ENCODE data around the gene AFF1. TPM values are rescaled to one million over a fixed set of nuclear protein-coding genes. Genes with fewer than 3 reads are reported as not detected.

Gene AFF1
- total RNA-seq, 1 experiment from 2014 or later, result 52.8 TPM

DNA sequence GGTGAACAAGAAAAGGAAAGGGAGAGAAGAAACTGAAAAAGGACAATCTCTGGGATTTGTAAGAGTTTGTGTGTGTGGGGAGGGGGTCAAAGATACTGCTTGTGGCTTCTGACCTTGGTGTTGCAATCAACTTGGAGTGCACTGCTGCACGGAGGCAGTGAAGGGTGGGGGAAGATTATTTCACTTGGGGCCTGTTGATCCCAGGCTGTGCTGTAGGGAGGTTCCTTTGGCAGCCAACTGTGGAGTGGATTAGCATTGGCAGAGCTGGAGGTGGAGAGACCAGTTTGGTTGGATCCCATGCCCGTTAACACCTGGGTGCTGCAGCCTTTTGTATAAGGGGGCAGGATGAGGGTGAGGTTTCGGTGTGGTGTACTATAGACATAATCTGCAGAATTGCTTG is 38.2 kb downstream of the AFF1 start:
- H3K4me2 ChIP-seq, result peak overlapping the region; percentile 64
- peaks cover 10% of the 10 kb centered on the region for H3F3A ChIP-seq (ENCODE audit: insufficient read depth, low read depth)
- no peaks in the 10 kb centered on the region for H3K9me2 ChIP-seq (ENCODE audit: insufficient read depth)
- 0 out of 2 replicates have a peak, but pooled peaks cover 13% of the 10 kb centered on the region for H3K79me2 ChIP-seq (ENCODE audit: low read depth)
- peak; percentile 66 to 69 for DNase-seq
- H3K4me1 ChIP-seq (replicated peaks; ENCODE audit: insufficient read depth), result peaks cover 29% of the 10 kb centered on the region
- H4K20me1 ChIP-seq (ENCODE audit: insufficient read depth), result no peaks in the 10 kb centered on the region
- H3K9me3 ChIP-seq (ENCODE audit: insufficient read depth, low read depth), result no peaks in the 10 kb centered on the region
- TF ChIP-seq EZH2 (IDR thresholded peaks at IDR 0.05; ENCODE audit: low read depth), result no peak
- TF ChIP-seq, protein P1, sequence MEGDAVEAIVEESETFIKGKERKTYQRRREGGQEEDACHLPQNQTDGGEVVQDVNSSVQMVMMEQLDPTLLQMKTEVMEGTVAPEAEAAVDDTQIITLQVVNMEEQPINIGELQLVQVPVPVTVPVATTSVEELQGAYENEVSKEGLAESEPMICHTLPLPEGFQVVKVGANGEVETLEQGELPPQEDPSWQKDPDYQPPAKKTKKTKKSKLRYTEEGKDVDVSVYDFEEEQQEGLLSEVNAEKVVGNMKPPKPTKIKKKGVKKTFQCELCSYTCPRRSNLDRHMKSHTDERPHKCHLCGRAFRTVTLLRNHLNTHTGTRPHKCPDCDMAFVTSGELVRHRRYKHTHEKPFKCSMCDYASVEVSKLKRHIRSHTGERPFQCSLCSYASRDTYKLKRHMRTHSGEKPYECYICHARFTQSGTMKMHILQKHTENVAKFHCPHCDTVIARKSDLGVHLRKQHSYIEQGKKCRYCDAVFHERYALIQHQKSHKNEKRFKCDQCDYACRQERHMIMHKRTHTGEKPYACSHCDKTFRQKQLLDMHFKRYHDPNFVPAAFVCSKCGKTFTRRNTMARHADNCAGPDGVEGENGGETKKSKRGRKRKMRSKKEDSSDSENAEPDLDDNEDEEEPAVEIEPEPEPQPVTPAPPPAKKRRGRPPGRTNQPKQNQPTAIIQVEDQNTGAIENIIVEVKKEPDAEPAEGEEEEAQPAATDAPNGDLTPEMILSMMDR (conservative IDR thresholded peaks at IDR 0.05), result no peak
- intact Hi-C loops (cut with micrococcal nuclease; ENCODE audit: unreplicated experiment), result loop anchor here (5.0 kb wide), 1 partner anchor 36 kb away; the partner anchor contains the start of gene AFF1
- no TSS peak for BruUV-seq (replicated peaks)
- H2AFZ ChIP-seq, result no peak overlapping the region
- no peak overlapping the region for H3K4me3 ChIP-seq
- ChIA-PET POLR2A (ENCODE audit: unreplicated experiment) (interaction anchor here (0.6 to 0.8 kb wide), 3 partner anchors 33 to 146 kb away, joined by 7 to 11 read pairs (median 10); no protein-coding TSS in a partner anchor), CTCF (no interaction called here)
- H3K27ac ChIP-seq, result peak overlapping the region; percentile 43
- H3K36me3 ChIP-seq (ENCODE audit: low read depth), result no peaks in the 10 kb centered on the region
- no peaks in the 10 kb centered on the region for H3K27me3 ChIP-seq (ENCODE audit: insufficient read depth, low read depth)

DNA sequence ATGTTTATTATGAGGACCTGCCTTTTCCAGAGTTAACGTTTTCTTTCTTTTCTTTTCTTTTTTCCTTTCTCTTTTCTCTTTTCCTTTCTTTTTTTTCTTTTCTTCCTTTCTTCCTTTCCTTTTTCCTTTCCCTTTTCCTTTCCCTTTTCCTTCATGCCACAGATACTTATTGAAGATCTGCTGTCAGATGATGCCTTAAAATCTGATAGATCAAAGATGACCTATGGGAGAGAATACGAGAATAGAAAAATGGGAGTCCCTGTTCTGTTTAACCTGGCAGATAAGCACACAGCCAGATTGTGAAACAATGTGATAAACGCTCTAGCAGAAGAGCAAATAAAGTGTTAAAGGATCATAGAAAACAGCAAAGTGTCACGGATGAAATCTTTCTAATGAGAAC is 38.9 kb downstream of the AFF1 start:
- H3K4me3 ChIP-seq, result no peak overlapping the region
- no peaks in the 10 kb centered on the region for H3K9me3 ChIP-seq (ENCODE audit: insufficient read depth, low read depth)
- H3F3A ChIP-seq (ENCODE audit: insufficient read depth, low read depth), result peaks cover 10% of the 10 kb centered on the region
- intact Hi-C loops (cut with micrococcal nuclease; ENCODE audit: unreplicated experiment), result loop anchor here (5.0 kb wide), 1 partner anchor 36 kb away; the partner anchor contains the start of gene AFF1
- H3K27me3 ChIP-seq (ENCODE audit: insufficient read depth, low read depth), result no peaks in the 10 kb centered on the region
- no peak for TF ChIP-seq EZH2 (IDR thresholded peaks at IDR 0.05; ENCODE audit: low read depth)
- TF ChIP-seq, protein P1 (conservative IDR thresholded peaks at IDR 0.05), result no peak
- H4K20me1 ChIP-seq (ENCODE audit: insufficient read depth), result no peaks in the 10 kb centered on the region
- H2AFZ ChIP-seq, result no peak overlapping the region
- ChIA-PET CTCF (no interaction called here), POLR2A (ENCODE audit: unreplicated experiment) (interaction anchor here (0.5 to 0.6 kb wide), 2 partner anchors 37 to 39 kb away, joined by 3 to 11 read pairs; no protein-coding TSS in a partner anchor)
- peaks cover 29% of the 10 kb centered on the region for H3K4me1 ChIP-seq (replicated peaks; ENCODE audit: insufficient read depth)
- H3K79me2 ChIP-seq (ENCODE audit: low read depth), result peaks cover 17% of the 10 kb centered on the region; the same call in 1 of the 2 replicates
- H3K9me2 ChIP-seq (ENCODE audit: insufficient read depth), result no peaks in the 10 kb centered on the region
- peak overlapping the region; percentile 64; the same call in 1 of the 2 replicates for H3K4me2 ChIP-seq
- DNase-seq, result no peak
- no peak overlapping the region for H3K27ac ChIP-seq
- no peaks in the 10 kb centered on the region for H3K36me3 ChIP-seq (ENCODE audit: low read depth)
- no TSS peak for BruUV-seq (replicated peaks)

DNA sequence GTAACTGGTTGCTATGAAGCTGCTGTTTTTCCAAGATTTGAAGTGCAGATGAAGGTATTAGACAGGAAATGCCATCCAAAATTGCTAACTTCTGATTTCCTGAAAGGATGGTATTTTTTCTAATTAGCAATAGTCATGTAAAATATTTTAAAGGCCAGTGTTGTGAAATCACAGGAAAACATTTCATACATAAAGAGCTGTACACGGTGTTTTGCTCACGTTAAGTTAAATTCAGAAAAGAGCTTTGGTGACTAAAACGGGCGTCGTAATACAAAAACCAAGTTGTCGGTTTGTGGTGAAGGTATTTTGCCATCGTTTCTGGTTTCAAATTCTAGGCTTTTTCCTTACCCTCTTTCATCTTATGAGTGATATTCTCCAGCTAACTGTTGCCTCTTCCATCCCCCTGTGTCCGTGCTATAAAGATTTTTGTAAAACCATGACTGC is 39.8 kb downstream of the AFF1 start:
- CTCF ChIA-PET, result no interaction called here
- Histone ChIP-seq H3K9me3 (ENCODE audit: insufficient read depth, low read depth) (no peaks in the 10 kb centered on the region), H3K4me2 (no peak overlapping the region), H4K20me1 (ENCODE audit: insufficient read depth) (no peaks in the 10 kb centered on the region), H3F3A (ENCODE audit: insufficient read depth, low read depth) (peaks cover 10% of the 10 kb centered on the region), H3K36me3 (ENCODE audit: low read depth) (no peaks in the 10 kb centered on the region), H3K9me2 (ENCODE audit: insufficient read depth) (no peaks in the 10 kb centered on the region), H3K79me2 (ENCODE audit: low read depth) (peaks cover 25% of the 10 kb centered on the region; the same call in 1 of the 2 replicates), H3K27me3 (ENCODE audit: insufficient read depth, low read depth) (no peaks in the 10 kb centered on the region), H3K4me1 (replicated peaks; ENCODE audit: insufficient read depth) (peaks cover 29% of the 10 kb centered on the region), H2AFZ (no peak overlapping the region), H3K4me3 (no peak overlapping the region), H3K27ac (no peak overlapping the region)
- no TSS peak for BruUV-seq (replicated peaks)
- intact Hi-C loops (cut with micrococcal nuclease; ENCODE audit: unreplicated experiment), result loop anchor here (5.0 kb wide), 1 partner anchor 37 kb away; the partner anchor contains the start of gene AFF1
- TF ChIP-seq, protein P1 (conservative IDR thresholded peaks at IDR 0.05), result no peak
- TF ChIP-seq EZH2 (IDR thresholded peaks at IDR 0.05; ENCODE audit: low read depth), result no peak
- POLR2A ChIA-PET (ENCODE audit: unreplicated experiment), result no interaction called here
- no peak for DNase-seq
